Common myeloid progenitor, CD34-positive (primary cell): ENCODE results near the gene SFXN4.
A peak's percentile ranks its signal among the peaks of the same experiment; 100 is the strongest.
"Not testable (repeated sequence)": the region's sequence is repeated elsewhere in the genome, so short reads cannot be mapped to it uniquely, and the experiment has no call there.

ENCODE experiments used
- CTCF ChIA-PET: fragments of 350-600 bp; sonication (Branson Sonifier 250); formaldehyde crosslinking; loops from one replicate; lab custom pipeline; 2021; ENCODE audit warnings: antibody characterized with exemption; lab: Charles Lee
- POLR2A ChIA-PET: fragments of 350-600 bp; sonication (Branson Sonifier 250); formaldehyde crosslinking; loops from one replicate; lab custom pipeline; 2021; ENCODE audit warnings: antibody characterized with exemption; lab: Charles Lee
- DNase-seq, 3 donors: peaks; one replicate each; pipeline versions ENCODE4 v3.0.0 to v3.0.0-alpha.2; 2013
- H3K27ac ChIP-seq, 2 experiments: 1 replicate in 1 of 2; 2 replicates in 1 of 2; pipeline ENCODE4 v1.7.0; 2013; ENCODE audit warnings: inconsistent platforms in 2 of 2, low read length in 2 of 2, mild to moderate bottlenecking in 2 of 2, low read depth in 1 of 2, moderate library complexity in 1 of 2; ENCODE audit not compliant: severe bottlenecking in 2 of 2, insufficient read depth in 1 of 2, poor library complexity in 1 of 2
- H3K27me3 ChIP-seq, 5 experiments: replicated peaks in 2 of 5; 1 replicate in 3 of 5; 2 replicates in 2 of 5; pipeline versions ENCODE4 v1.6.1 to v1.7.0; 2013; ENCODE audit warnings: low read length in 4 of 5, mild to moderate bottlenecking in 2 of 5, moderate library complexity in 2 of 5, inconsistent platforms in 1 of 5; ENCODE audit not compliant: insufficient read depth in 5 of 5, control insufficient read depth in 4 of 5
- H3K36me3 ChIP-seq, 4 experiments: 1 replicate in 2 of 4; 2 replicates in 2 of 4; pipeline versions ENCODE4 v1.6.1 to v1.7.0; 2013; ENCODE audit warnings: low read length in 3 of 4, control low read depth in 1 of 4, mild to moderate bottlenecking in 1 of 4; ENCODE audit not compliant: control insufficient read depth in 4 of 4, insufficient read depth in 4 of 4
- H3K4me1 ChIP-seq, 4 experiments: 1 replicate in 3 of 4; 2 replicates in 1 of 4; pipeline versions ENCODE4 v1.6.1 to v1.7.1; 2013; ENCODE audit warnings: low read length in 3 of 4, mild to moderate bottlenecking in 3 of 4, control low read depth in 1 of 4, inconsistent platforms in 1 of 4, moderate library complexity in 1 of 4; ENCODE audit not compliant: control insufficient read depth in 4 of 4, insufficient read depth in 4 of 4; ENCODE audit errors: control extremely low read depth in 1 of 4
- H3K4me3 ChIP-seq, 7 experiments: 1 replicate in 4 of 7; 2 replicates in 3 of 7; pipeline versions ENCODE4 v1.5.1 to v1.7.0; 2013; ENCODE audit warnings: mild to moderate bottlenecking in 7 of 7, low read length in 6 of 7, moderate library complexity in 6 of 7, inconsistent platforms in 2 of 7, low read depth in 2 of 7, control low read depth in 1 of 7; ENCODE audit not compliant: insufficient read depth in 4 of 7, control insufficient read depth in 1 of 7; ENCODE audit errors: extremely low read depth in 1 of 7
- H3K9me3 ChIP-seq, 5 experiments: 1 replicate in 4 of 5; 2 replicates in 1 of 5; pipeline versions ENCODE4 v1.6.1 to v1.7.1; 2013; ENCODE audit warnings: low read length in 4 of 5, mild to moderate bottlenecking in 2 of 5, inconsistent platforms in 1 of 5, low read depth in 1 of 5, moderate library complexity in 1 of 5; ENCODE audit not compliant: control insufficient read depth in 4 of 5, insufficient read depth in 2 of 5; ENCODE audit errors: control extremely low read depth in 1 of 5
- WGBS: methylation state at CpG from one replicate; pipeline ENCODE4 v1.1.5; 2013; ENCODE audit not compliant: insufficient coverage; 5-methylcytosine and 5-hydroxymethylcytosine counted together

Gene SFXN4

GRCh38 chr10:119105899-119106298 lies 59.6 kb downstream of the SFXN4 start:
- H3K27ac ChIP-seq, H3K9me3 ChIP-seq, POLR2A ChIA-PET, DNase-seq, H3K27me3 ChIP-seq: not testable (repeated sequence)
- CTCF ChIA-PET: interaction anchor here (1.5 to 1.6 kb wide), 2 partner anchors 24 to 26 kb away, joined by 3 to 4 read pairs; partner anchors contain the start of gene EIF3A
- 99% methylated on average over 6 of the region's 7 CpGs for WGBS
- peaks cover 0 to 19% (median 6%) of the 10 kb centered on the region in 4 experiments for H3K36me3 ChIP-seq
- H3K4me1 ChIP-seq: peaks cover 4 to 14% (median 10%) of the 10 kb centered on the region in 4 experiments
- H3K4me3 ChIP-seq: peak overlapping the region in 1 of 7 experiments; percentile 83

- Histone ChIP-seq H3K36me3 (peaks cover 0 to 15% (median 6%) of the 10 kb centered on the region in 4 experiments), H3K27ac (no peak overlapping the region), H3K27me3 (no peaks in the 10 kb centered on the region), H3K9me3 (no peaks in the 10 kb centered on the region), H3K4me3 (peak overlapping the region in 5 of 7 experiments; percentile 65 to 89 (median 82)), H3K4me1 (peaks cover 4 to 19% (median 11%) of the 10 kb centered on the region in 4 experiments)
- WGBS: 87% methylated on average over 2 of the region's 12 CpGs
- CTCF ChIA-PET: interaction anchor here (0.9 to 1.6 kb wide), 6 partner anchors 12 to 93 kb away, joined by 3 to 4 read pairs (median 4); no protein-coding TSS in a partner anchor
- POLR2A ChIA-PET: interaction anchor here (0.6 kb wide), 1 partner anchor 9 kb away, joined by 3 read pairs; no protein-coding TSS in a partner anchor
- DNase-seq: no peak
Observed at GRCh38 chr10:119105155-119105554, 60.4 kb downstream of the SFXN4 start.

GRCh38 chr10:119104654-119105015 lies 60.9 kb downstream of the SFXN4 start:
- Histone ChIP-seq H3K36me3 (peaks cover 0 to 15% (median 5%) of the 10 kb centered on the region in 4 experiments), H3K27ac (no peak overlapping the region), H3K27me3 (no peaks in the 10 kb centered on the region), H3K4me3 (peak overlapping the region; percentile 65 to 89 (median 80)), H3K4me1 (peaks cover 4 to 19% (median 11%) of the 10 kb centered on the region in 4 experiments), H3K9me3 (no peaks in the 10 kb centered on the region)
- CTCF ChIA-PET: interaction anchor here (0.9 to 1.7 kb wide), 8 partner anchors 10 to 94 kb away, joined by 3 to 5 read pairs (median 4); no protein-coding TSS in a partner anchor
- POLR2A ChIA-PET: interaction anchor here (0.6 kb wide), 1 partner anchor 9 kb away, joined by 3 read pairs; no protein-coding TSS in a partner anchor
- 2% methylated on average over 20 of the region's 22 CpGs for WGBS
- no peak for DNase-seq

GRCh38 chr10:119103903-119104653 lies 61.4 kb downstream of the SFXN4 start, which contains the start of gene DENND10:
DENND10 (plus strand) TSS chr10:119104113; CDS start chr10:119104143, 30 bp downstream.
- Histone ChIP-seq H3K27me3 (no peaks in the 10 kb centered on the region), H3K4me1 (peaks cover 4 to 19% (median 11%) of the 10 kb centered on the region in 4 experiments), H3K36me3 (peaks cover 0 to 10% (median 2%) of the 10 kb centered on the region in 4 experiments), H3K9me3 (no peaks in the 10 kb centered on the region), H3K27ac (no peak within 1 kb of the TSS), H3K4me3 (peak within 1 kb of the TSS; percentile 65 to 89 (median 80))
- DNase-seq: peak; percentile 73 to 77 (median 75)
- POLR2A ChIA-PET: no interaction called here
- under 1% methylated on average over 71 of the region's 91 CpGs for WGBS
- CTCF ChIA-PET: interaction anchor here (0.9 to 1.9 kb wide), 9 partner anchors 9 to 95 kb away, joined by 3 to 5 read pairs (median 4); no protein-coding TSS in a partner anchor

- H3K9me3 ChIP-seq: no peaks in the 10 kb centered on the region
- no peak for DNase-seq
- no peak overlapping the region for H3K4me3 ChIP-seq
- peaks cover 0 to 4% (median under 1%) of the 10 kb centered on the region in 4 experiments for H3K36me3 ChIP-seq
- H3K27ac ChIP-seq: no peak overlapping the region
- ChIA-PET CTCF (interaction anchor here (1.6 to 1.9 kb wide), 3 partner anchors 9 to 95 kb away, joined by 3 to 4 read pairs (median 4); no protein-coding TSS in a partner anchor), POLR2A (no interaction called here)
- WGBS: 98% methylated on average over 7 of the region's 12 CpGs
- no peaks in the 10 kb centered on the region for H3K27me3 ChIP-seq
- H3K4me1 ChIP-seq: peaks cover 4 to 19% (median 11%) of the 10 kb centered on the region in 4 experiments
Observed at GRCh38 chr10:119103241-119103902, 62.1 kb downstream of the SFXN4 start.

GRCh38 chr10:119101366-119102098 lies 64.0 kb downstream of the SFXN4 start:
- H3K4me3 ChIP-seq: no peak overlapping the region
- CTCF ChIA-PET: interaction anchor here (0.6 to 1.0 kb wide), 3 partner anchors 10 to 28 kb away, joined by 3 read pairs; no protein-coding TSS in a partner anchor

More at GRCh38 chr10:119101366-119102098, 64.0 kb downstream of the SFXN4 start:
- Histone ChIP-seq H3K9me3 (no peaks in the 10 kb centered on the region), H3K4me1 (peaks cover 4 to 19% (median 11%) of the 10 kb centered on the region in 4 experiments), H3K36me3 (no peaks in the 10 kb centered on the region), H3K27me3 (no peaks in the 10 kb centered on the region), H3K27ac (no peak overlapping the region)
- POLR2A ChIA-PET: interaction anchor here (0.6 kb wide), 1 partner anchor 432 kb away, joined by 3 read pairs; no protein-coding TSS in a partner anchor
- 94% methylated on average over 7 of the region's 10 CpGs for WGBS
- no peak for DNase-seq
